Measurements from ENCODE around the gene PUS1.

PUS1 gene

DNA sequence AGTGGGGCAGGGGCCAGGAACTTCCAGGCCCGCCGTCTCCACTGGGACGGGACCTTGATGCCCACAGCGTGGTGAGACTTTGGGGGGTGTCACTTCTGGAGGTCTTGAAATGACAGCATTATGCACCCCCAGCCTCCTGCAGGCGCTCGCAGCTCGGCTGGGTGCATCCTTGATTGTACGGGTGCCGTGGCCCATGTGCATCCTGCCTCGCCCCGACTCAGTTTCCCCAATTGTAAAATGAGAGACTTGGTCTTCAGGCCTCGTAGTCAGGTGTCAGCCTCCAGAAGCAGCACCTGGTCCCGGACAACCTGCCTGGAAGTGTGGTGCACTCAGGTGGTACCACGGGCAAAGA, 8.9 kb upstream of the PUS1 start:
- in situ Hi-C loops (cut with MboI; ENCODE audit: low pct_unique_long_range_greater_than_20kb, low sequenced_read_pairs, unreplicated experiment), result no loop called here
- no peak for DNase-seq (ENCODE audit: low spot score)
- TF ChIP-seq, protein P1, sequence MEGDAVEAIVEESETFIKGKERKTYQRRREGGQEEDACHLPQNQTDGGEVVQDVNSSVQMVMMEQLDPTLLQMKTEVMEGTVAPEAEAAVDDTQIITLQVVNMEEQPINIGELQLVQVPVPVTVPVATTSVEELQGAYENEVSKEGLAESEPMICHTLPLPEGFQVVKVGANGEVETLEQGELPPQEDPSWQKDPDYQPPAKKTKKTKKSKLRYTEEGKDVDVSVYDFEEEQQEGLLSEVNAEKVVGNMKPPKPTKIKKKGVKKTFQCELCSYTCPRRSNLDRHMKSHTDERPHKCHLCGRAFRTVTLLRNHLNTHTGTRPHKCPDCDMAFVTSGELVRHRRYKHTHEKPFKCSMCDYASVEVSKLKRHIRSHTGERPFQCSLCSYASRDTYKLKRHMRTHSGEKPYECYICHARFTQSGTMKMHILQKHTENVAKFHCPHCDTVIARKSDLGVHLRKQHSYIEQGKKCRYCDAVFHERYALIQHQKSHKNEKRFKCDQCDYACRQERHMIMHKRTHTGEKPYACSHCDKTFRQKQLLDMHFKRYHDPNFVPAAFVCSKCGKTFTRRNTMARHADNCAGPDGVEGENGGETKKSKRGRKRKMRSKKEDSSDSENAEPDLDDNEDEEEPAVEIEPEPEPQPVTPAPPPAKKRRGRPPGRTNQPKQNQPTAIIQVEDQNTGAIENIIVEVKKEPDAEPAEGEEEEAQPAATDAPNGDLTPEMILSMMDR (IDR thresholded peaks at IDR 0.05; ENCODE audit: extremely low read depth, insufficient read depth, missing control alignments), result no peak

DNA sequence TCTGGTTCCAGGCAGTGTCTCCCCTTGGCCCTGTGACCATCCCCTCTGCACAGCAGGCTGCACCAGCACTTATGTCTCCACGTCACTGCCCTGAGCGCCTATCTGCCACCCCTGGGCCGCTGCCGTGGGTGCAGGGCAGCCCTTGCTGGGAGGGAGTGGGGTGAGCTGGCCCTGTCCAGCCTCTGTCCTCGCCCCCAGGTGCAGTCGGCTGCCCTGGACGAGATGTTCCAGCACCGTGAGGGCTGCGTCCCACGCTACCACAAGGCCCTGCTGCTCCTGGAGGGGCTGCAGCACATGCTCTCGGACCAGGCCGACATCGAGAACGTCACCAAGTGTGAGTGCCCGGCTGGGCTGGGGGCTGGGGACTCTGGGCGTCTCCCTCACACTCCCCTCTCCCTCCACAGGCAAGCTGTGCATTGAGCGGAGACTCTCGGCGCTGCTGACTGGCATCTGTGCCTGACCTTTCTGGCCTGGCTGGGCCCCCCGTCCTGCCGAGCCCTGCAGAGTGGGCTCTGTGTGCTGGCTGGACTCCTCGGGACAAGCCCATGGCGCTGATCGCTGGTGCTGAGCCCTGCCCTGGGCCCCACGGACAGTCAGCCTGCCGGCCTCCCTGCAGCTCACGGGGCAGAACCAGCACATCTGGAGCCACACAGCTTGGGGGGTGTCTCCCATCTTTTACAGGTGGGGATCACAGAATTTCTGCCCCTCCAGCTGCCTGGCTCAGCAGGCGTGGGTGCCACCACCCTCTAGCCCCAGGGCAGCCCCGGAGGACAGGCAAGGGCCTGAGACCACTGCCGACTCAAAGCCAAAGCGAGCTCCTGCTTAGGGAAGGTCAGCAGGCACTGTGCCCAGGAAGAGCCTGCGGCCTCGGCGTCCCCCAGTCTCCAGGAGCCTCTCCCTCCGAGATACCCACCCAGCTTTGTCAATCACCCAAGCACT, 7.9 kb upstream of the PUS1 start:
- TF ChIP-seq, protein P1 (IDR thresholded peaks at IDR 0.05; ENCODE audit: extremely low read depth, insufficient read depth, missing control alignments), result no peak
- in situ Hi-C loops (cut with MboI; ENCODE audit: low pct_unique_long_range_greater_than_20kb, low sequenced_read_pairs, unreplicated experiment), result no loop called here
- DNase-seq (ENCODE audit: low spot score), result no peak

DNA sequence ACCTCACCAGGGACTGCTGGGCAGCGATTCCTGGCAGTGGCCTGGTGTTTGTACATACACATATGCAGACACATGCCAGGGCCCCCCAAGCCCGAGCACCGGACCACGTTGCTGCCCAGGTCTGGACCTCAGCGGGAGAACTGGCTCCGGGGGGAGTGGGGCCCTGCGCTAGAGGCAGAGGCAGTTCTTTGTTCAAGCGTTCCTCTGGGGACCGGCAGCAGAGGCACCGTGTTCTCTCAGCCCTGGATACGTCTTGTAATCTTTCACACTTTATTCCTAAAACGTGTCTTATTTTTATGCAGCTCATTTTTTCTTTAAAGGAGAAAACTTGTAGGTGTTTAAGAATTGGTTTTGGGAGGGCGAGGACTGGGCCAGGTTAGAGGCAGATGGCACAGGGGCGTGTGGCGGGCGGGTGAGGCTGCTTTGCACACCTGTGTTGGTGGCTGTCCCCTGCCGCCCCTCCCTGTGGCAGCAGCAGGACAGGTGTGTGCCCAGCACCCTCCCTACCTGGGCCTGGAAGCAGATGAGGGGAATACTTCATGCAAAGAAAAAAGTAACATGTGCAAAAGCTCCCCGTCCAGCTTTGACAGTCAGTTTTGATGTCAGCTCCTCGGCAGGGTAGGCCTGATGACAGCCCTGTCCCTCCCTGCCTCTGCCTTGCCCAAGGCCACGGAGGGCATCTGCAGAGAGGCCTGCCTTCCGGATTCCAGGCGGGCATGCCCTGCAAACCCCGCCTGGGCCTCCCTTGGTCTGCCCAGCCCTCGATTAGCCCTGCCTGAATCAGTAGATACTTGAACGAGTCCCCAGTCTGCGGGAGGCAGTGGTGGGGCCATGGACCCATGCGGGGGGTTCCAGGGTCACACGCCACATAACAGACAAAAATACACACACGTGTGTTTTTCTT, 7.0 kb upstream of the PUS1 start:
- TF ChIP-seq, protein P1 (IDR thresholded peaks at IDR 0.05; ENCODE audit: extremely low read depth, insufficient read depth, missing control alignments), result no peak
- in situ Hi-C loops (cut with MboI; ENCODE audit: low pct_unique_long_range_greater_than_20kb, low sequenced_read_pairs, unreplicated experiment), result no loop called here
- DNase-seq (ENCODE audit: low spot score), result no peak

DNA sequence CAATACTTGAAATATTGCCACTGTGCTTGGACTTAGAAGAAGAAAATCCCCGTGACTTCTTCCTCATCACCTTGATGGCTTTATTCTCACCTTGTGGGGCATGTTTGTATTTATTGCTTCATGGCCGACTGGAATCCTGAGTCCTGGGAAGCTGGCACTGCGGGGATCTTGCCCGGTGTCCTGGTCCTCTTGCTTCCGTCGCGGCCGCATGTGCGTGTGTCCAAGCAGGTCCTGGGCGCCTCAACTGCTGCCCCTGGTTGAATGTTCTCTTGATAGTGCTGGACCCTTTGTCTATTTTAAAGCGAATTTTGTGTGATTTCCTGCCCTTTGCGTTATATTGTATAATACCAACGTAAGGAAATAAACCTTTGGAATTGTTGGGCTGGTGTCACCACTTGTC, 6.3 kb upstream of the PUS1 start:
- in situ Hi-C loops (cut with MboI; ENCODE audit: low pct_unique_long_range_greater_than_20kb, low sequenced_read_pairs, unreplicated experiment), result no loop called here
- no peak for DNase-seq (ENCODE audit: low spot score)
- TF ChIP-seq, protein P1 (IDR thresholded peaks at IDR 0.05; ENCODE audit: extremely low read depth, insufficient read depth, missing control alignments), result no peak

DNA sequence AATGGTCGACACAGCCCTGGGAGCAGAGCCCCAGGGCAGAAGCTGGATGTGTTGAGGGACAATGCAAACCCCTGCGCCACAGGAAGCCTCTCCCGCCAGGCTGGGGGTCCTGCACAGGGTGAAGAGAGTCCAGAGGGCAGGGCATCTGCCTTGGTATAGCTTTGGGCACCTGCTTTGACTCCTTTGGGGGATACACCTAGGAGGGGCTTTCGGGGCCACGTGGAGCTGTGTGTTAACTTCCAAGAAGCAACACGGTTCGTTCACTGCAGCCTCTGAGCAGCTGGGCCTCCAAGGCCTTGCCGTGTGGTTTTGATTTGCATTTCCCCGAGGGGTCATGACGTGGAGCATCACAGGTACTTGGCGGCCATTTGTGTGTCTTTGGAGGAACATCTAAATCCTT, 5.8 kb upstream of the PUS1 start:
- in situ Hi-C loops (cut with MboI; ENCODE audit: low pct_unique_long_range_greater_than_20kb, low sequenced_read_pairs, unreplicated experiment), result no loop called here
- DNase-seq (ENCODE audit: low spot score), result peak; percentile 85
- TF ChIP-seq, protein P1 (IDR thresholded peaks at IDR 0.05; ENCODE audit: extremely low read depth, insufficient read depth, missing control alignments), result no peak

All from GM13977 (cell line).